GM21825 (cell line): Measurements from ENCODE around the gene ZBTB4.
A peak's percentile ranks its signal among the peaks of the same experiment; 100 is the strongest.

Source experiments
- ATAC-seq: cut with Tn5 transposase; IDR thresholded peaks from one replicate; pipeline ENCODE4 v1.9.1; 2021; ENCODE audit warnings: mild to moderate bottlenecking, moderate library complexity; ENCODE audit not compliant: unreplicated experiment

ZBTB4 gene

DNA sequence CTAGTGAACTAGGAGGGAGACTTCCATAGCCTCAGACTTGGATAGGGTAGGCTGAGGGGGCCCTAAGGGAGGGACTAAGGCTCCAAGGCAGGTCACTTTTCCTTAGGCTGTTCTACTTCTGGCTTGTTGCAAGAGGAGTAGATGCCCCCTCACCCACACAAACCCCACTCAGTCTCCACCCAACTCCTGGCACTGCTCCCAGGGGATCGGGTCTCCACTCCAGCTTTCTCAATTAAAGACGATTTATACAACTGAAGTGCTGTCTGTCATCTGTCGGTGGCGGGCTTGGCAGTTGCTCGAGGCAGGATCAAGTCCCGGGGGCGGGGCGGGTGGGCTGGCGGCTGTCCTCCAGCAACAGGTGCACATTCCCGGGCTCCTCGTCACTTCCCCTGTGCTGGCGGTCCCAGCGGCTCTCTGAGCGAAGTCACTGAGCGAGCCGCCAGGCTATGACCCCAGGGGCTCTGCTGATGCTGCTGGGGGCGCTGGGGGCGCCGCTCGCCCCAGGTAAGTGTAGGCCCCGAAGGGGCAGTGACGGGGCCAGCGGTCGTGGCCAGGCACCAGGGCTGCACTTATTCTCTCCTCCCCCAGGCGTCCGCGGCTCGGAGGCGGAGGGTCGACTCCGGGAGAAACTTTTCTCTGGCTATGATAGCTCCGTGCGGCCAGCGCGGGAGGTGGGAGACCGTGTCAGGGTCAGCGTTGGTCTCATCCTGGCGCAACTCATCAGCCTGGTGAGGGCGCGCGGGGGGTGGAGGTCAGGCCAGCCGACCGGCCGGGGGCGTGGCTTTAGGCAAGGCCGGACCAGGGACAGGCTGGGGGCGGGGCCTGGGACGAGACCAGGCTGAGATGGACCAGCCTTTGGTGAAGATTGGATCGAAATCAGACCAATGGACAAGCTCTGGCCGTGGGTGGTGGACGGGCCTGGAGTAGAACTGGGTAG lies 34.5 kb downstream of the ZBTB4 start, which contains the start of gene CHRNB1:
Gene CHRNB1 (plus strand): TSS at position 380 of the 937 bp plus-strand sequence. CDS start 67 bp downstream, at position 447.
- ATAC-seq = peak; percentile 52

DNA sequence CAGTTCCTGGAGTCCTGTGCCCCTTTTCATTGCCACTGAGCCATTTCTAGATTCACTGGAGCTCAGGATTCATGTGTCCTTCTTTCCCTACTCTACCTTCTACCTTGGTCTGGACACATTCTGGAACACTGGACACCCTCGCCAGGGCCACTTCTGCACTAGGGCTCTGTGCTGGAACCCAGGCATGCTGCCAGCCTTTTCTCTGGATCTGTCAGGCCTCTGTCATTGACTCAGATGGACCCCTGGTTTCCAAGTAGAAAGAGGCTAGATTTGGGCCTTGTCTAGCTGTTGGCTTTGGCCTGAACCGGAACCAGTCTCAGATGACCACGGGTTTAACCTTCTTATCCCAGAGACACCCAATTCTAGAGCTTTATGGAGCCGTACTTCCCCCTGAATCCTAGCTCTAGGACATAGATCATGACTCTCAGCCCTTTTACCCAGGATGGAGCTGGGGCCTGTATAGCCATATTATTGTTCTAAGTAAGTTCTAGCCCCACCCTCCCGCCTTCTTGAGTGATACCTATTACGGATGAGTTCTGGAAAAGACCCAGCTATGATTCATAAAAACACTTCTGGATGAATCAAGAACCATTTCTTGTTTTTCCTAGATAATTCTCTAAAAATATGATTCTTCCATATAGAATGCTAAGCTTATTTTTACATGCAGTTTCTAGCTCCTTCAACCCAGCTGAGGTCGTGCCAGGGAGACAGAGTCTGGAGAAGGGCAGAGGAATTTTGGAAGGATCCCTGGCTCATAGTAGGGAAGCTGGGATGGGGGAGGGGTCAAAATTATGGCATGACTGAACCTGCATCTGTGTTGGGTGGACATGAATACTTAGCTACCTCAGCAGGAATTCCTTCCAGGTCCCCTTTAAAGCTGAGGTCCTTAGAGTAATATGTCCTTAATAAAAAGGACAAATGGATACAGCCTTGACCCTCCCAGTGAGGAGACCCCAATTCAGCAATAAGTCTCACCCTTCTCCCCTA lies 35.6 kb downstream of the ZBTB4 start:
- no peak for ATAC-seq

DNA sequence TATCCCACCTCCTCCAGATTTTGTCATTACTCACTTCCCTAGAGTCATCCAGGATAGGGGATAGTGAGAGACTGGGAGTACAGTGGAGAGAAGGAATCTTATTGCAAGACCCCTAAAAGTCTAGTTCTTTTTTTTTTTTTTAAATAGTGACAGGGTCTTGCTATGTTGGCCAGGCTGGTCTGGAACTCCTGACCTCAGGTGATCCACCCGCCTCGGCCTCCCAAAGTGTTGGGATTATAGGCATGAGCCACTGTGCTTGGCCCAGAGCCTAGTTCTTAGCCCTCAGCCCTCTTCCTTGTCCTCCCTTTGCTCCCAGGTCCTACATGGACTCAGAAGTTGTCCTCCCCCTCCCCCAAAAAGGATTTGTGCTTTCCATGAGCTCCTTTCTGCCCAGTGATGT lies 37.3 kb downstream of the ZBTB4 start:
- no peak for ATAC-seq

DNA sequence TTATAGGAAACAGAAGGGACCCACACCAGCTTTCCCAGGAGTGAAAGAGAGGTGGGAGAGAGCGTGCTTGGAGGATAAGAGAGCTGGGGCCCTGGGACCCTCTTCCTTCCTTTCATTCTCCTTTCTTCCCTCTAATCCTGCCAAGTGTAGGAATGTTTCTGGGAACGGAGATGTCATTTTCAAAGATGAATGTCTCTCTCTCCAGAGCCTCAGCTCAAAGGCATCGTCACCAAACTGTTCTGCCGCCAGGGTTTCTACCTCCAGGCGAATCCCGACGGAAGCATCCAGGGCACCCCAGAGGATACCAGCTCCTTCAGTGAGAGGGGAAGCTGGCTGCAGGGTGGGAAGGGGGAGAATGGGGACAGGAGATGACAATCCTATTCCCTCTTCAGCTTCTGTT lies 38.2 kb downstream of the ZBTB4 start:
- ATAC-seq = no peak

DNA sequence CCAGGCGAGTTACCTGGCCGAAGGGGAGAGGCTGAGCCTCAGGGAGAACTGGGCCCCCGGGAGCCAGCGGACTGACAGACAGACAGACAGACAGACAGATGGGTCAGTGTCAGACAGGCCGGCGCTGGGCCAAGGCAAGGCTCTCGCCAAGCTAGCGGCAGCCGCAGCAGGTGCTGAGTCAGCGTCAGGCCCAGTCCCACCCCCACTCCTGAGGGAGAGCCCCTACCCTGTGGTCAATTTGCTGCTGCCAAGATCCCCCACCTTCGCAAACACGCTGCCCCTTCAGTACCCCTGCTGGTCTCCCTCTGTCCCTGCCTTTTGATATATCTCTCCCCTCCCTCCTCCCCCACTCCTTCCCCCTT lies 38.6 kb downstream of the ZBTB4 start:
- ATAC-seq = no peak

GRCh38 chr17:7440113-7440833 lies 39.2 kb downstream of the ZBTB4 start:
- ATAC-seq = no peak

GRCh38 chr17:7439462-7440112 lies 39.8 kb downstream of the ZBTB4 start, which contains the start of gene FGF11:
Gene FGF11, plus strand, starts transcription at chr17:7439512. Its CDS starts 109 bp downstream, at chr17:7439621.
- no peak for ATAC-seq

GRCh38 chr17:7438656-7439460 lies 40.6 kb downstream of the ZBTB4 start:
- ATAC-seq = no peak

GRCh38 chr17:7437950-7438614 lies 41.3 kb downstream of the ZBTB4 start:
- ATAC-seq = no peak

DNA sequence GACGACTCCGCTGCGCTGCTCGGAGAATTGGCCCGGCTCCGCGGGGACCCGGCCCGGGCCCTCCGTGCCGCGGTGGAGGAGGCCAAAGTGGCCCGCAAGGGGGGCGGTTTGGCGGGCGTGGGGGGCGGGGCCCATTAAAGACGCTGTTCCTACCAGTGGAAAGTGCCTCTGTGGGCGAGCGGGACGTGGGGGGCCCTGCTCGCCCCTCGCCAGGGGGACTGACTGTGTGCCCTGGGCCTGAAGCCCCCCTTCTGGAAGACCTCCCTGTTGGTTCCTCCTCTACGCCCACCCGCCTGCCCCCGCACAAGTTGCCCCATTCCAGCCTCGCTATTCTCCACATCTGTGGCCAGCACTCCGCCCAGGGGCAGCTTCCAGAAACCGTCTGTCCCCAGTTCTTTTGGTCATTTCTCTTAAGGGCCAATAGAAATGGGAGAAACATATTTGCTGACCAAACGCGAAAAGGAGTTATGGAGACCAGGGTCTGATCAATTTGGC lies 42.0 kb downstream of the ZBTB4 start:
- no peak for ATAC-seq

DNA sequence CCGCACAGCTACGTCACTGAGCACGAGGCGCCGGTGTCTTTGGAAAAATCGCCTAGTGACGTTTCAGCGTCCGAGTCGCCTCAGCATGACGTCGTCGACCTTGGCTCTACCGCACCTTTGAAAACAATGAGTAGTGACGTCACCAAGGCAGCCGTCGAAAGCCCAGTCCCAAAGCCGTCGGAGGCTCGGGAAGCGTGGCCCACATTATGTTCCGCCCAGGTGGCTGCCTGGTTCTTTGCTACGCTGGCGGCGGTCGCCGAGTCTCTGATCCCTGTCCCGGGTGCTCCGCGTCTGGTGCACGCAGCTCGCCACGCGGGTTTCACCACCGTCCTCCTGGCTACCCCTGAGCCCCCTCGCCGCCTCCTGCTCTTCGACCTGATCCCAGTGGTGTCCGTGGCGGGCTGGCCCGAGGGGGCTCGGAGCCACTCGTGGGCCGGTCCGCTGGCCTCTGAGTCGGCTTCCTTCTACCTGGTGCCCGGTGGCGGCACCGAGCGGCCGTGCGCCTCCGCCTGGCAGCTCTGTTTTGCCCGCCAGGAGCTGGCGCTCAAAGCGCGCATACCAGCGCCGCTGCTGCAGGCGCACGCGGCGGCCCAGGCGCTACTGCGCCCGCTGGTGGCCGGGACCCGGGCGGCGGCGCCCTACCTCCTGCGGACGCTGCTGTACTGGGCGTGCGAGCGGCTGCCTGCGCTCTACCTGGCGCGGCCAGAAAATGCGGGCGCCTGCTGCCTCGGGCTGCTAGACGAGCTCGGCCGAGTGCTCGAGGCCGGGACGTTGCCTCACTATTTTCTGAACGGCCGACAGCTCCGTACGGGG lies 42.7 kb downstream of the ZBTB4 start:
- ATAC-seq = peak; percentile 28

DNA sequence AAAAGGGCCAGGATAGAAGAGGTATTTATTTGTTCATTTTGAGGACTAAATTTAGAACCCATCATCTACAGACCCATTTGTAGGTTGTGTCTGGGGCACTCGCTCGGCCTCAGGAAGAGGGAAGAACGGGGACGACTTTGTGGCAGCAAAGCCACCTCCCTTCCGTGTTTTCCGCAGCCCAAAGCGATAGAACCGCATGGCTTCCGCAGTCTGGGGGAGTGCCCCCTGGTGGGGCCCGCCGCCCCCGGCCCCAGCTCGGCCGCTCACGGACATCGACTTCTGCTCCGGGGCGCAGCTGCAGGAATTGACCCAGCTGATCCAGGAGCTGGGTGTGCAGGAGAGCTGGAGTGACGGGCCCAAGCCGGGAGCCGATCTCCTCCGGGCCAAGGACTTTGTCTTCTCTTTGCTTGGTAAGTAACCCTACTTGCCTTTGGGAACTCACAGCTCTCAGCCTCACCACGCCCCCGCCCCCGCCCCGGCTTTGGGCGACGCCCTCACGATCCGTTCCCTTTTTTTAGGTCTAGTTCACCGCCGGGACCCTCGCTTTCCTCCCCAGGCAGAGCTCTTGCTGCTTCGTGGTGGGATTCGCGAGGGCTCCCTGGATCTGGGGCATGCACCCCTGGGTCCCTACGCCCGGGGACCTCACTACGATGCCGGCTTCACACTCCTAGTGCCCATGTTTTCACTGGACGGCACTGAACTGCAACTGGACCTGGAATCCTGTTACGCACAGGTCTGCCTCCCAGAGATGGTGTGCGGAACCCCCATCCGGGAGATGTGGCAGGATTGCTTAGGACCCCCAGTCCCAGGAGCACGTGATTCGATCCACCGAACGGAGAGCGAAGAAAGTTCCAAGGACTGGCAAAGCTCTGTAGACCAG lies 43.5 kb downstream of the ZBTB4 start:
- peak; percentile 17 for ATAC-seq

DNA sequence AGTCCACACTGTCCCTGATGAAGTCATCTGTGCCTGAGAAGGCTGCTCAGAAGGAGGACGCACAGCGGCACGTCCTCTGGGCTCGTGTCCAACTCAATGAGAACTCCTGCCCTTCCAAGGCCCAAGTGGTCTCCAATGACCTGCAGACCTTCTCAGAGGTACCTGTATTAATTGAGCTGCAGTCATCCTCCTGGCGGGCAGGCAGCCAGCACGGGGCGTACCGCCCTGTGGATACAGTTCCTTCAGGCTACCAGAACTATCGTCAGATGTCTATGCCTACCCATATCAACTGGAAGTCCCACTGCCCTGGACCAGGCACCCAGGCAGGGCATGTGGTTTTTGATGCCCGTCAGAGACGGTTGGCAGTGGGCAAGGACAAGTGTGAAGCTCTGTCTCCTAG lies 47.1 kb downstream of the ZBTB4 start:
- no peak for ATAC-seq

DNA sequence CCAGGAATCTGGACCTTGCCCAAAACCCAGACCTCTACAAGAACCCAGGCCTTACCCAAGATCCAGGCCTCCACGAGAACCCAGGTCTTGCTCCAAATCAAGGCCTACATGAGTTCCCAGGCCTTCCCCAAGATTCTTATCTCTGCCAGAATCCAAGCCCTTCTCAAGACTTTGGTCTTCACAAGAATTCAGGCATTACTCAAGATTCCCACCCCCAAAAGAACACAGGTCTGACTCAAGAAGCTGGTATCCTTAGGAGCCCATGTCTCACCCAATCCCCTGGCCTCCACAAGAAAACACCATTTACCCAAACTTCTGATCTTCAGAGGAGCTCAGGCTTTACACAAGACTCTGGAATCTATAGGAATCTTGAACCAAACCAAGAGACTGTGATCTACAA lies 48.2 kb downstream of the ZBTB4 start:
- ATAC-seq = no peak

DNA sequence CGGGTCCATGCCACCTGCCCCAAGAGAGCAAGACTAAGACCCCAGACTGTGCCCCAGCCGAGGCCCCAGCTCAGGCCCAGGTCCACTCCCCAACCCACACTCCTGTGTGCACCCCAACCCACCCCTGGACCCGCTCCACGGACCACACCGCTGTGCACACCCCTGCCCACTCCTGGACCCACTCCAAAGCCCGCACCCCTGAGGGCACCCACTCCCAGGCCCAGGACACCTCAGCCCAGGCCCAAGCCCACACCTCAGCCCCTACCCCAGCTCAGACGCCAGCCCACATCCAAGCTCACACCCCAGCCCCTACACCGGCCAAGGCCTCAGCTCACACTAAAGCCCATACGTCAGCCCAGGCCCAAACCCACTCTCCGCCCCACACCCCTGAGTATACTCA lies 49.7 kb downstream of the ZBTB4 start:
- no peak for ATAC-seq

DNA sequence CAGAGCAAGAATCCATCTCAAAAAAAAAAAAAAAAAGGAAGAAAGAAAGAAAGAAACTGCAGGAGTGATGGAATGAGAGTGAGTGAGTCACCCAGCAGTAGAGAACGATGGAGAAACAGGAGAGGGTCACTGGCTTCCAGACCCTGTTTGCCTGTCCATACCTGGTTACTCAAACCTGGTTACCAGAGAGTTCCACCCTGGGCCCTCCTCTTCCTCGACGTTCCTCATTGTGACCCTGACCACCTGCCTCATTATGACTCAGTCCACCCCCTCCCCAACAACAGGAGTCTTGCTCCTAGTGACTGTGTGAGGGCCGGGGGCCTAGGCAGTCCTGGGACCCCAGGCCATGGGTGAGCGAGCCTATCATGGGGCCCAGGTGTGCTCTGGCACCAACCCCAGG lies 50.9 kb downstream of the ZBTB4 start, which contains the start of gene SPEM3:
Gene SPEM3 (plus strand): TSS at position 301 of the 400 bp plus-strand sequence. CDS start 46 bp downstream, at position 347.
- ATAC-seq = no peak

DNA sequence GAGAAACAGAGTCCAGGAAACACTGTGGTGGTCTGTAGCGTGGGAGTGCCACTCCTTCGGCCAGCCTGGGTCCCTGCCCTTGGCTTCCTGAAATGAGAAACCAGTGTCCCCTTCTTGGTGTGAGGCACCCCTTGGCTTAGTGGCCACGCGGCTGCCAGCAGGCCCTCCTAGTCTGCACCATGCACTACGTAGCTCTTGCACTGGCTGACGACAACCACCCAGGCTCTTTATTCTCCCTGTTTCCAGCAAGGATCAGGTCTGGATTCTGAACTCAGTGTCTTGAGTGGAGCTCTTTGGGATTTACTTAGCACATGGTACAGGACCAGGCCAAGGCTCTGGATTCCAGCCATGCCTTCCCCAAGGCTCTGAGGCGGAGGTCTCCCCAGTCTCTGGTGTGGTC lies 51.9 kb downstream of the ZBTB4 start:
- no peak for ATAC-seq
